AG04449 (cell line): ENCODE results near the gene SLX4IP.
A peak's percentile ranks its signal among the peaks of the same experiment; 100 is the strongest.

Source experiments
- CTCF ChIA-PET: fragments of 350-600 bp; formaldehyde crosslinking; extraction: SDS; loops from one replicate; lab custom pipeline; 2021; ENCODE audit warnings: antibody characterized with exemption; lab: Yijun Ruan, JAX
- POLR2A ChIA-PET: fragments of 400-600, 350-600 bp; formaldehyde crosslinking; extraction: SDS; loops from one replicate; lab custom pipeline; 2020; ENCODE audit warnings: antibody characterized with exemption, inconsistent platforms; lab: Yijun Ruan, JAX
- DNase-seq: peaks from one replicate; pipeline ENCODE4 v3.0.0-alpha.2; 2010; ENCODE audit warnings: low read depth, low spot score
- H3K4me3 ChIP-seq: 2 replicates; pipeline ENCODE4 v1.5.1; 2011; ENCODE audit warnings: low read depth, mild to moderate bottlenecking, control low read depth, low read length
- CTCF ChIP-seq: IDR thresholded peaks from one replicate; pipeline ENCODE4 v1.5.1; 2011; ENCODE audit warnings: mild to moderate bottlenecking, moderate library complexity, low read length, control low read depth, inconsistent platforms; ENCODE audit not compliant: insufficient read depth; ENCODE audit errors: missing control alignments

The SLX4IP gene

GRCh38 chr20:10427060-10427692, 7.9 kb upstream of the SLX4IP start:
- no peak overlapping the region for H3K4me3 ChIP-seq
- ChIA-PET POLR2A (no interaction called here), CTCF (interaction anchor here (0.7 to 7.0 kb wide), 29 partner anchors 9 to 1116 kb away, joined by 3 to 279 read pairs (median 4); partner anchors contain the start of genes MKKS and SLX4IP)
- no peak for DNase-seq
- peak; percentile 68 for TF ChIP-seq CTCF

- CTCF ChIA-PET = interaction anchor here (1.0 to 7.0 kb wide), 12 partner anchors 9 to 1115 kb away, joined by 3 to 279 read pairs (median 6); partner anchors contain the start of genes MKKS and SLX4IP
- TF ChIP-seq CTCF = no peak
- POLR2A ChIA-PET = no interaction called here
These were observed 7.1 kb upstream of the SLX4IP start for GRCh38 chr20:10428008-10428407.

GRCh38 chr20:10429443-10429981, 5.6 kb upstream of the SLX4IP start:
- DNase-seq = no peak
- CTCF ChIA-PET = interaction anchor here (0.6 to 7.0 kb wide), 6 partner anchors 13 to 461 kb away, joined by 3 to 279 read pairs (median 5); no protein-coding TSS in a partner anchor
- POLR2A ChIA-PET = no interaction called here
- no peak overlapping the region for H3K4me3 ChIP-seq
- no peak for TF ChIP-seq CTCF

More at GRCh38 chr20:10428008-10428407, 7.1 kb upstream of the SLX4IP start:
- no peak overlapping the region for H3K4me3 ChIP-seq
- DNase-seq = no peak

- no peak for TF ChIP-seq CTCF
- POLR2A ChIA-PET = no interaction called here
- DNase-seq = no peak
- CTCF ChIA-PET = interaction anchor here (0.6 to 7.0 kb wide), 8 partner anchors 8 to 813 kb away, joined by 3 to 279 read pairs (median 3); no protein-coding TSS in a partner anchor
- no peak overlapping the region for H3K4me3 ChIP-seq
These were observed 5.1 kb upstream of the SLX4IP start for GRCh38 chr20:10430000-10430466.

- no peak for TF ChIP-seq CTCF
- CTCF ChIA-PET = interaction anchor here (0.8 to 7.0 kb wide), 6 partner anchors 9 to 814 kb away, joined by 3 to 279 read pairs (median 3); no protein-coding TSS in a partner anchor
- H3K4me3 ChIP-seq = no peak overlapping the region
- POLR2A ChIA-PET = no interaction called here
- no peak for DNase-seq
These were observed 4.4 kb upstream of the SLX4IP start for GRCh38 chr20:10430704-10431103.

GRCh38 chr20:10432079-10432478, 3.0 kb upstream of the SLX4IP start:
- CTCF ChIA-PET = interaction anchor here (0.9 kb wide), 1 partner anchor 454 kb away, joined by 3 read pairs; no protein-coding TSS in a partner anchor
- H3K4me3 ChIP-seq = no peak overlapping the region
- TF ChIP-seq CTCF = no peak
- POLR2A ChIA-PET = no interaction called here
- DNase-seq = no peak
